ENCODE results near the gene FBN1.

DNA sequence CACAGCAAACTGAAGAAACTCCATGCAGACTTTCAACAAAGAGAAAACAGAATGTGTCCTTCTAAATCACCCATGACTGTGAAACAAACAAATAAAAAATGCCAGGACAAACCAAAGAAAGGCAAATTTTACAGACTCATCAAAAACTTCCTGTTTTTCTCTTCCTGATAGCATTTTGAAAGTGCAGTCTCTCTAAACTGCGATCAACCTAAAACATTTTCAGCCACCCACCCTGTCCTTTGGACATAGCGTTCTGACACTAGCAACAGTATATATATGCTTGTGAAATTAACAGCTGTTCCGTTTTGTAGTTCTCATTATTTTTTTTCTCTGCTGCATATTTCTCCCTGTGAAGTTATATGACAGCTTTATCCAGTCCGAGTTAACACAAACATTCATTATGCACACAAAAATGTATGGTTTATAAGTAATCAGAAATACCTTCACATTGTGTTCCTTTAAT is 151.7 kb downstream of the FBN1 start:
- TF ChIP-seq, protein P1, sequence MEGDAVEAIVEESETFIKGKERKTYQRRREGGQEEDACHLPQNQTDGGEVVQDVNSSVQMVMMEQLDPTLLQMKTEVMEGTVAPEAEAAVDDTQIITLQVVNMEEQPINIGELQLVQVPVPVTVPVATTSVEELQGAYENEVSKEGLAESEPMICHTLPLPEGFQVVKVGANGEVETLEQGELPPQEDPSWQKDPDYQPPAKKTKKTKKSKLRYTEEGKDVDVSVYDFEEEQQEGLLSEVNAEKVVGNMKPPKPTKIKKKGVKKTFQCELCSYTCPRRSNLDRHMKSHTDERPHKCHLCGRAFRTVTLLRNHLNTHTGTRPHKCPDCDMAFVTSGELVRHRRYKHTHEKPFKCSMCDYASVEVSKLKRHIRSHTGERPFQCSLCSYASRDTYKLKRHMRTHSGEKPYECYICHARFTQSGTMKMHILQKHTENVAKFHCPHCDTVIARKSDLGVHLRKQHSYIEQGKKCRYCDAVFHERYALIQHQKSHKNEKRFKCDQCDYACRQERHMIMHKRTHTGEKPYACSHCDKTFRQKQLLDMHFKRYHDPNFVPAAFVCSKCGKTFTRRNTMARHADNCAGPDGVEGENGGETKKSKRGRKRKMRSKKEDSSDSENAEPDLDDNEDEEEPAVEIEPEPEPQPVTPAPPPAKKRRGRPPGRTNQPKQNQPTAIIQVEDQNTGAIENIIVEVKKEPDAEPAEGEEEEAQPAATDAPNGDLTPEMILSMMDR (tag by site-specific recombination; IDR thresholded peaks at IDR 0.05) = no peak
- TF ChIP-seq, protein P2, sequence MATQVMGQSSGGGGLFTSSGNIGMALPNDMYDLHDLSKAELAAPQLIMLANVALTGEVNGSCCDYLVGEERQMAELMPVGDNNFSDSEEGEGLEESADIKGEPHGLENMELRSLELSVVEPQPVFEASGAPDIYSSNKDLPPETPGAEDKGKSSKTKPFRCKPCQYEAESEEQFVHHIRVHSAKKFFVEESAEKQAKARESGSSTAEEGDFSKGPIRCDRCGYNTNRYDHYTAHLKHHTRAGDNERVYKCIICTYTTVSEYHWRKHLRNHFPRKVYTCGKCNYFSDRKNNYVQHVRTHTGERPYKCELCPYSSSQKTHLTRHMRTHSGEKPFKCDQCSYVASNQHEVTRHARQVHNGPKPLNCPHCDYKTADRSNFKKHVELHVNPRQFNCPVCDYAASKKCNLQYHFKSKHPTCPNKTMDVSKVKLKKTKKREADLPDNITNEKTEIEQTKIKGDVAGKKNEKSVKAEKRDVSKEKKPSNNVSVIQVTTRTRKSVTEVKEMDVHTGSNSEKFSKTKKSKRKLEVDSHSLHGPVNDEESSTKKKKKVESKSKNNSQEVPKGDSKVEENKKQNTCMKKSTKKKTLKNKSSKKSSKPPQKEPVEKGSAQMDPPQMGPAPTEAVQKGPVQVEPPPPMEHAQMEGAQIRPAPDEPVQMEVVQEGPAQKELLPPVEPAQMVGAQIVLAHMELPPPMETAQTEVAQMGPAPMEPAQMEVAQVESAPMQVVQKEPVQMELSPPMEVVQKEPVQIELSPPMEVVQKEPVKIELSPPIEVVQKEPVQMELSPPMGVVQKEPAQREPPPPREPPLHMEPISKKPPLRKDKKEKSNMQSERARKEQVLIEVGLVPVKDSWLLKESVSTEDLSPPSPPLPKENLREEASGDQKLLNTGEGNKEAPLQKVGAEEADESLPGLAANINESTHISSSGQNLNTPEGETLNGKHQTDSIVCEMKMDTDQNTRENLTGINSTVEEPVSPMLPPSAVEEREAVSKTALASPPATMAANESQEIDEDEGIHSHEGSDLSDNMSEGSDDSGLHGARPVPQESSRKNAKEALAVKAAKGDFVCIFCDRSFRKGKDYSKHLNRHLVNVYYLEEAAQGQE (tag by site-specific recombination; IDR thresholded peaks at IDR 0.05) = no peak
- TF ChIP-seq SP2 (tag by site-specific recombination; IDR thresholded peaks at IDR 0.05) (no peak), ZNF560 (tag by site-specific recombination; IDR thresholded peaks at IDR 0.05; ENCODE audit: borderline replicate concordance) (no peak), MYNN (tag by site-specific recombination; IDR thresholded peaks at IDR 0.05; ENCODE audit: borderline replicate concordance) (no peak), ZNF558 (tag by site-specific recombination; IDR thresholded peaks at IDR 0.05) (no peak), ZNF555 (tag by site-specific recombination; conservative IDR thresholded peaks at IDR 0.05) (no peak), PRDM1 (tag by site-specific recombination; IDR thresholded peaks at IDR 0.05) (no peak), ZNF121 (tag by site-specific recombination; IDR thresholded peaks at IDR 0.05) (no peak), OSR2 (tag by site-specific recombination; IDR thresholded peaks at IDR 0.05) (no peak)
- TF ChIP-seq, protein P3, sequence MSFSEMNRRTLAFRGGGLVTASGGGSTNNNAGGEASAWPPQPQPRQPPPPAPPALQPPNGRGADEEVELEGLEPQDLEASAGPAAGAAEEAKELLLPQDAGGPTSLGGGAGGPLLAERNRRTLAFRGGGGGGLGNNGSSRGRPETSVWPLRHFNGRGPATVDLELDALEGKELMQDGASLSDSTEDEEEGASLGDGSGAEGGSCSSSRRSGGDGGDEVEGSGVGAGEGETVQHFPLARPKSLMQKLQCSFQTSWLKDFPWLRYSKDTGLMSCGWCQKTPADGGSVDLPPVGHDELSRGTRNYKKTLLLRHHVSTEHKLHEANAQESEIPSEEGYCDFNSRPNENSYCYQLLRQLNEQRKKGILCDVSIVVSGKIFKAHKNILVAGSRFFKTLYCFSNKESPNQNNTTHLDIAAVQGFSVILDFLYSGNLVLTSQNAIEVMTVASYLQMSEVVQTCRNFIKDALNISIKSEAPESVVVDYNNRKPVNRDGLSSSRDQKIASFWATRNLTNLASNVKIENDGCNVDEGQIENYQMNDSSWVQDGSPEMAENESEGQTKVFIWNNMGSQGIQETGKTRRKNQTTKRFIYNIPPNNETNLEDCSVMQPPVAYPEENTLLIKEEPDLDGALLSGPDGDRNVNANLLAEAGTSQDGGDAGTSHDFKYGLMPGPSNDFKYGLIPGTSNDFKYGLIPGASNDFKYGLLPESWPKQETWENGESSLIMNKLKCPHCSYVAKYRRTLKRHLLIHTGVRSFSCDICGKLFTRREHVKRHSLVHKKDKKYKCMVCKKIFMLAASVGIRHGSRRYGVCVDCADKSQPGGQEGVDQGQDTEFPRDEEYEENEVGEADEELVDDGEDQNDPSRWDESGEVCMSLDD (tag by site-specific recombination; IDR thresholded peaks at IDR 0.05) = no peak
- TF ChIP-seq, protein P4, sequence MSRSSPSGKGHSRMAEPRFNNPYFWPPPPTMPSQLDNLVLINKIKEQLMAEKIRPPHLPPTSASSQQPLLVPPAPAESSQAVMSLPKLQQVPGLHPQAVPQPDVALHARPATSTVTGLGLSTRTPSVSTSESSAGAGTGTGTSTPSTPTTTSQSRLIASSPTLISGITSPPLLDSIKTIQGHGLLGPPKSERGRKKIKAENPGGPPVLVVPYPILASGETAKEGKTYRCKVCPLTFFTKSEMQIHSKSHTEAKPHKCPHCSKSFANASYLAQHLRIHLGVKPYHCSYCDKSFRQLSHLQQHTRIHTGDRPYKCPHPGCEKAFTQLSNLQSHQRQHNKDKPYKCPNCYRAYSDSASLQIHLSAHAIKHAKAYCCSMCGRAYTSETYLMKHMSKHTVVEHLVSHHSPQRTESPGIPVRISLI (tag by site-specific recombination; IDR thresholded peaks at IDR 0.05) = no peak
- TF ChIP-seq, protein P5, sequence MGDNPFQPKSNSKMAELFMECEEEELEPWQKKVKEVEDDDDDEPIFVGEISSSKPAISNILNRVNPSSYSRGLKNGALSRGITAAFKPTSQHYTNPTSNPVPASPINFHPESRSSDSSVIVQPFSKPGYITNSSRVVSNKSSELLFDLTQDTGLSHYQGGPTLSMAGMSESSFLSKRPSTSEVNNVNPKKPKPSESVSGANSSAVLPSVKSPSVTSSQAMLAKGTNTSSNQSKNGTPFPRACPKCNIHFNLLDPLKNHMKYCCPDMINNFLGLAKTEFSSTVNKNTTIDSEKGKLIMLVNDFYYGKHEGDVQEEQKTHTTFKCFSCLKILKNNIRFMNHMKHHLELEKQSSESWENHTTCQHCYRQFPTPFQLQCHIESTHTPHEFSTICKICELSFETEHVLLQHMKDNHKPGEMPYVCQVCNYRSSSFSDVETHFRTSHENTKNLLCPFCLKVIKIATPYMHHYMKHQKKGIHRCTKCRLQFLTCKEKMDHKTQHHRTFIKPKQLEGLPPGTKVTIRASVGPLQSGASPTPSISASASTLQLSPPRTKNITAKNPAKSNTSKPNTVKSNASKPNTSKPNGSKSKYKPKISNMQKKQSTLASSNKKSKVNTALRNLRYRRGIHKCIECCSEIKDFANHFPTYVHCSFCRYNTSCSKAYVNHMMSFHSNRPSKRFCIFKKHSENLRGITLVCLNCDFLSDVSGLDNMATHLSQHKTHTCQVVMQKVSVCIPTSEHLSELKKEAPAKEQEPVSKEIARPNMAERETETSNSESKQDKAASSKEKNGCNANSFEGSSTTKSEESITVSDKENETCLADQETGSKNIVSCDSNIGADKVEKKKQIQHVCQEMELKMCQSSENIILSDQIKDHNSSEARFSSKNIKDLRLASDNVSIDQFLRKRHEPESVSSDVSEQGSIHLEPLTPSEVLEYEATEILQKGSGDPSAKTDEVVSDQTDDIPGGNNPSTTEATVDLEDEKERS (tag by site-specific recombination; IDR thresholded peaks at IDR 0.05) = no peak

Data from HEK293 (cell line).